Nucleus accumbens (tissue), 56 donors: Measurements from ENCODE around the gene AKNA.

Experiments used
- DNase-seq, 56 donors: peaks; one replicate each; lab custom pipeline; 2025; lab: John Stamatoyannopoulos, UW

The AKNA gene

GRCh38 chr9:114416906-114417305, 29.1 kb upstream of the AKNA start:
- no peak for DNase-seq

- DNase-seq: peak in 3 of 56 donors; percentile 9 to 14 (median 12)
Observed at GRCh38 chr9:114416290-114416689, 28.5 kb upstream of the AKNA start.

DNA sequence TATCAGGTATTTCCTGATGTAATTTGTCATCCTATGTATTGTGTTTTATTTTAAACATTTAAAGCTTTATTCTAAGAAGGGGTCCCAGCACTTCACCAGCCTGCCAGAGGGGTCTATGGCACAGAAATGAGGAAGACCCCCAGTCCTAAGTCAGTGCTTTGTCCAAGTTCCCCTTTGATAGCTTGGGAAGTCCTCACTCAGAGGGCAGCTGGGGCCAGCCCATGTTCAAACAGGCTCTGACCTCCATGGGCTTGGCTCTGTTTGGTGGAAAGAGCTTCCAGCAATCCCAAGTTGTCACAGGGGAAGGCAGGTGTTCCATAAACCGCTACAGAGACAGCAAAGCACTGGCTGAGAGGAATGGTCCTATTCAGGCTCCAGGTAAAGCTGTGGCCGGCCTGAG, 26.6 kb upstream of the AKNA start:
- DNase-seq: no peak

GRCh38 chr9:114413861-114414301, 26.1 kb upstream of the AKNA start:
- no peak for DNase-seq

DNA sequence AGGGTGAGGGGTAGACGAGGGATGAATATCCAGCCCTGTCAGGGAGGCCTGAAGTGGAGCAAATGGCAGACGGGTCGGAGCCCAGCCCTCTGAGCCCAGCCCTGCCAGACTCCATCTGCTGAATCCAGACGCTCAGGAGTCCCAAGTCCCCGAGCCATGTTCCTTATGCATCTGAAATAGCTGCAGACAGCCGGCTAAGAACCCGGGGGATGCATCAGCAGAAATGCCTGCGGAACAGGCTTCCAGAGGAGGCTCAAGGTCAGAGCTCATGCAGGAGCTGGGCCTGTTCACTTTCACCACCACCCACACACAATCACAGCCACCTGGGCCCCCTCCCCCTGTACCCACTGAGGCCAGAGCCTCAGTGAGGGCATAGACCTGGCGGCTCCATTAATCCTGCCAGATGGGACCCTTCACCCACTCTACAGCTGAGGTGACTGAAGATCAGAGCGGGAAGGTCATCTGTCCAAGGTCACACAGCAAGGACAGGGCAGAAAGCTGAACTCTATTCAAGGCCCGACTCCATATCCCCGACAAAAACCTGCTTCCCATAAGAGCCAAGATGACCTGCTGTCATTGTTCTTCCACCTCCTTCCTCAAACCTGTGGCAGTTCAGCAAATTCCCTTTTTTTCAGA, 24.4 kb upstream of the AKNA start:
- DNase-seq: no peak

DNA sequence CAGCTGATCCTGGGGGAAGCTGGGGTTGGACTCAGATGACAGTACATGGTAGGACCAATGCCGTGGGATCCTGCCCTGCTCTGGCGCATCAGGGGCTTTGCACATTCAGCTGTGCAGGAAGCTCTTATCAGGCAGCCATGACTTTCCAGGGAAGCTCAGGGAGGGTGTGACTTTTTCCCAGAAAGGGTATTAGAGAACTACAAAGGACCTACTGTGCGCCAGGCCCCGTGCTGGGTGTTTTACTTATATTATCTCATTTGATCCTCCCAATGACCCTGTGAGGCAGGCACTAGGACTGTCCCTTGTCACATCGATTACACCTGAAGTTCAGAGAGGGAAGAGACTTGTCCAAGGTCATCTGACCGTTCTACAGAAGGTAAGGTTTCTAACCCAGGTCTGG, 23.7 kb upstream of the AKNA start:
- no peak for DNase-seq

DNA sequence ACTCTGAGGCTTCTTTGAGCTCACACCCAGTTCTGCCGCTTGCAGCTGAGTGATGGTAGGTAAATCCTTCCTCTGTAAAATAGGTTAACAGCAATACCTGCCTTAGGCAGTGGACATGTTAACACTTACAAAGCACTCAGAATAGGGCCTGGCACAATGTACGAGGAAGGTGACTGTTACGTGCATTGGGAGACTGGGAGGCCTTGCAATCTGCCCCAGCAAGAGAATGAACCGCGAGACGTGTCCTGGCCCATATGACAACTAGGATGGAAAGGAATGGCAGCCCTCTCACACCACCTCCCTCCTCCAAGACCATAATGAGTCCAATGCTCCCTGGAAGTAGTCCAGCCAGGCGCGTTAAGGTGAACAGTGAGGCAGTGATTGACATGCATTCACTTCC, 23.1 kb upstream of the AKNA start:
- no peak for DNase-seq

DNA sequence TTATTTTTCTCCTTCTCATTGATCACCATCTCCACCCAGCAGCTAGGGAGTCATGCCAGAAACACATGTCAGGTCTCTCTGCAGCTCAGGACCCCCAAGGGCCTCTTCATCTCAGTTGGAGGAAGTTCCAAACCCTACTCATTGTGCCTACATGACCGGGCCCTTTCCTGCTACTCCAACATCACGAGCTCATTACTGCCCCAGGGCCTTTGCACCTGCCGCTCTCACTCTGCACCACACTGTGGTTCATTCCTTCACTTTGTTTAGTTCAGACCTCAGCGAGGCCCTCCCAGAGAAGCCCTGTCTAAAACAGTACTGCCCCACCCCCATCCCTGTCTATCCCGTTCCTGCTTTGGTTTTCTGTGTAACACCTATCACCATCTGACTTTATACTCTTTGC, 22.1 kb upstream of the AKNA start:
- no peak for DNase-seq

DNA sequence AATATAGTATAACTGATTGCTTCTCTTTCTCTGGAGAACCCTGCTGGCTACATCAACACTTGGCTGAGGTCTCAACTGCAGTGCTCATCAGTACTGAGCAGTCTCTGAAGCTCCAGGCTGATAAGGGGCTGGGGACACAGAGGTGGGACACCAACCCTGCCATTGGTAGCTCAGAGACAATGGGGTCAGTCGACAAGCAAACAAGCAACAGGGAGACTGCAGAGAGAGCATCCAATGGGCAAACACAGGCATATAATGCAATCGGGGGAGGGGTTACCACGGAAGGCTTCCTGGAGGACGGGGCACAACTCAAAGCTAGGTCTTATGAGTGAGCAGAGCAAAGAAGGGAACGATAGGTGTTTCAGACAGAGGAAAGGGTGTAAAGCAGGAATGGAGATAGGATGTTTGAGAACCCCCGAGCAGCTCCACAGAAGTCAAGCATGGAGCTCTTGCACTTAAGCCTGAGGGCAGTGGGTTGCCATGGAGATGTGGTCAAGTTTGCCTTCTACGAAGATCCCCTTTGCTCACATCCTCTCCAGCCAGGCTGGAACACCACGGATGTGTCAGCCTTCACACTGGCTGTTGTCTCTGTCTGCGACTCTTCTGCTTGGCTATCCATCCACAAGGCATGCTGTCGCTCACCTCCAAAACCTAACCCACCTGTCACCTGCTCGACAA, 21.5 kb upstream of the AKNA start:
- DNase-seq: no peak

- no peak for DNase-seq
Observed at GRCh38 chr9:114408645-114409044, 20.9 kb upstream of the AKNA start.

- DNase-seq: no peak
Observed at GRCh38 chr9:114407889-114408288, 20.1 kb upstream of the AKNA start.

GRCh38 chr9:114406441-114406840, 18.7 kb upstream of the AKNA start:
- DNase-seq: no peak

GRCh38 chr9:114405294-114406034, 17.7 kb upstream of the AKNA start:
- peak; percentile 3 to 93 (median 71) for DNase-seq

DNA sequence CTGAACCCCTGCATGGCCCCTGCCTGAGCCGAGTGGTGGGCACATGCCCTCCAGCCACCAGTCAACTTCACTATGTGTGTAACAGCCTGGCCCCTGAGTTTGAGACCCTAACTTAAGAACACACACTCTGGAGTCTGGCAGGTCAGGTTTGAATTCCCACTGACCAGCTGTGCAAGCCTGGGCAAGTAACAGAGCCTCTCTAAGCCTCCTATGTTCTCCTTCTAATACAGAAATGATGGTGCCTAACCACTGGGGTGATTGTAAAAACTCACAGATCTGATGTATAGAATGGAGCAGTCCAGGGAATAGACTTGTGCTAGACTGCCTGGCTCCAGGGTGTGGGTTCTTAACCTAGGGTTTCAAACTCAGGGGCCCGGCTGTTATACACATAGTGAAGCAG, 16.7 kb upstream of the AKNA start:
- no peak for DNase-seq

GRCh38 chr9:114403153-114403756, 15.5 kb upstream of the AKNA start:
- DNase-seq: no peak

DNA sequence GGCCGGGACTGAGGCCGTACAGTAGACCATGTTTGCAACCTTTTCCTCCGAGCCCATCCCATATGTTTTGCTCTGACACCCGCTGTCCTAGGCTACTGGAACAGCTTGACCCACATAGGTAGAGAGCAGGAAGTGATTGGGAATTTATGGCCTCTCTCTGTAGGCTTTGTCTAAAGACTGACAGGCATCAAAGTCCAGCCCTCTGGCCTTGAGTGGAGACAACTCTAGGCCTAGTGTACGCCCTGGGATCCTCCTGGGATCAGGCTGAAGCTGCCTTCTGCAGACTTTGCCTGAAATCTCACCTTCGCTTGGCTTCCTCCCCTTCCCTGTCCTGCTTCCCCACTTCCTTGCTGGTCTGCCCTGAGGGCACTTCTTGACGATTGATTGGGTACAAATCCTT, 13.6 kb upstream of the AKNA start:
- DNase-seq: no peak

DNA sequence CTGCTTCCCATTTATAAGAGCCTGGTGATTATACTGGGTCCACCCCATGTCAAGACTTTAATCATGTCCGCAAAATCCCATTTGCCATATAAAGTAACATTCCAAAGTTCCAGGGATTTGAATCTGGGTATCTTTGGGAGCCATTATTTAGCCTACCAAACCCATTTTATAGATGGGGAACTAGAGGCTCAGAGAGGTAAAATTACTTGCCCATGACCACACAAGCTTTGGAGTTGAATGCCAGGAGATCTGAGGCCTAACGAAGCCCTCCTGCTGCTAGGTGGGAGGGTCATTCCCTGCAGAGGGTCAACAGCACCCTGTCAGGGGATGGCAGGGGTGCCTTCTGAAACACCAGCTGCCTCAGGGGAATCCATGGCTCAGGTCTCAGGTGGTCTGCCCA, 13.0 kb upstream of the AKNA start:
- no peak for DNase-seq

DNA sequence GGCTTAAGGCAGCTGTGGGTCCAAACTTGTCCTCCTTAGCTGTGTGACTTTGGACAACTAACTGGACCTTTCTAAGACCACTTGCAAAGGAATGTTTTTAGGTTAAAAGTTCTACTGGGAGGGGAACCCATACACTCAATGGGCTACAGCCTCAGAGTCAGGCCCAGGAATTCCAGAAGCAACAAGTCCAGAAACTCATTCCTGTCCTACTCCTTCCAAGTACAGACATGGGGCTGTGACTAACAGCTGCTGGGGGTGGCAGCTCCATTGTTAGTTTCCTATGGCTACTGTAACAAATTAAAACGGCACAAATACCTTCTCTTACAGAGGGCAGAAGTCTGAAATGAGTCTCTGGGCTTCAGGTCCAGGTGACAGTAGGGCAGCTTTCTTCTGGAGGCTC, 12.4 kb upstream of the AKNA start:
- DNase-seq: no peak

DNA sequence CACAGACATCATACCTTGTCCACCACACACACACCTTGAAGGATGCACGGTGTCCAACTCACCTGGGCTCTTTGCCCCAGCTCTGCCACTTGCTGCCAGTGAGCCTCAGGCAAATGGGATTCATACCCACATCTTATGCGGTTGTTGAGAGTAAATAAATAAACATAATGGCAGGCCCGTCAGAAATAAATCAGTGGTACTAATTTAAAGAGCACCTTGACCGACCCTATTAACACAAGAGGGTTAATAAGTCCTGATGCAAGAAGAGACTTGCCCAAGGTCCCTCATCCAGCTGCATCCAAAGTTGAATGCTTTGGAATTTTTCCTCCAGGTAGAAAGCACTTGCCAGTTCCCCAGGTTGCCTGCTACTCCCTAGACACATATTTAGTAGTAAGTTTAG, 11.6 kb upstream of the AKNA start:
- DNase-seq: no peak

GRCh38 chr9:114397848-114398605, 10.2 kb upstream of the AKNA start:
- DNase-seq: peak; percentile 57 to 98 (median 88)
